HG03521 (cell line): Measurements from ENCODE around the gene ERBB3.
"Not testable (repeated sequence)": the region's sequence is repeated elsewhere in the genome, so short reads cannot be mapped to it uniquely, and the experiment has no call there.

ENCODE experiments used
- ATAC-seq: cut with Tn5 transposase; IDR thresholded peaks from one replicate; pipeline ENCODE4 v1.9.1; 2021; ENCODE audit warnings: mild to moderate bottlenecking, moderate library complexity; ENCODE audit not compliant: unreplicated experiment

Gene ERBB3

GRCh38 chr12:56079723-56080555, at the start of gene ERBB3:
Gene ERBB3, plus strand, starts transcription at chr12:56080165. Its CDS starts 136 bp downstream, at chr12:56080301.
- ATAC-seq: peak; percentile 18

GRCh38 chr12:56031987-56032386, 48.0 kb upstream of the ERBB3 start:
- no peak for ATAC-seq

DNA sequence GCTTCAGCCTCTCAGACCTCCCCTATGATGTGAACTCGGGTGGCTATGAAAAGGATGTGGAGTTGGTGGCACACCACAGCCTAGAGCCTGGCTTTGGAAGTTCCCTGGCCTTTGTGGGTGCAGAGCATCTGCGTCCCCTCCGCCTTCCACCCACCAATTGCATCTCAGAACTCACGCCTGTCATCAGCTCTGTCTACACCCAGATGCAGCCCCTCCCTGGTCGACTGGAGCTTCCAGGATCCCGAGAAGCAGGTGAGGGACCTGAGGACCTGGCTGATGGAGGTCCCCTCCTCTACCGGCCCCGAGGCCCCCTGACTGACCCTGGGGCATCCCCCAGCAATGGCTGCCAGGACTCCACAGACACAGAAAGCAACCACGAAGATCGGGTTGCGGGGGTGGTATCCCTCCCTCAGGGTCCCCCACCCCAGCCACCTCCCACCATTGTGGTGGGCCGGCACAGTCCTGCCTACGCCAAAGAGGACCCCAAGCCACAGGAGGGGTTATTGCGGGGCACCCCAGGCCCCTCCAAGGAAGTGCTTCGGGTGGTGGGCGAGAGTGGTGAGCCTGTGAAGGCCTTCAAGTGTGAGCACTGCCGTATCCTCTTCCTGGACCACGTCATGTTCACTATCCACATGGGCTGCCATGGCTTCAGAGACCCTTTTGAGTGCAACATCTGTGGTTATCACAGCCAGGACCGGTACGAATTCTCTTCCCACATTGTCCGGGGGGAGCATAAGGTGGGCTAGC, 45.2 kb upstream of the ERBB3 start:
- ATAC-seq: no peak

GRCh38 chr12:56037161-56037560, 42.8 kb upstream of the ERBB3 start:
- no peak for ATAC-seq

- no peak for ATAC-seq
Measured at GRCh38 chr12:56038022-56038655, 41.8 kb upstream of the ERBB3 start.

DNA sequence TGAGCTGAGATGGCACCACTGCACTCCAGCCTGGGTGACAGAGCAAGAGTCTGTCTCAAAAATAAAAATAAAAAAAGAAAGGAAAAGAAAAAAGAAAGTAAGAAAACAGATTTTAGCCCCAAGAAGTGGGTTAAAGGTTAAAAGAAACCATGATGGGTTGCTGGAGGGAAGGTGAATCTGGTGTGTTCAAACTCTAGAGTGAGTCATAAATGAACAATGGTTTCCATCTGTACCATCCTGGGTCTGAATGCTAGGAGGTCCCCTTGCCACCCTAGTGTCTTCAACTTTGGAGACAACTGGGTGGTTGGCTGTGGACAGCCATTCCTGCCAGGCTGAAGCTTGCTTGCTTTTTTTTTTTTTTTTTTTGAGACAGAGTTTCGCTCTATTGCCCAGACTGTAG, 39.8 kb upstream of the ERBB3 start:
- no peak for ATAC-seq

DNA sequence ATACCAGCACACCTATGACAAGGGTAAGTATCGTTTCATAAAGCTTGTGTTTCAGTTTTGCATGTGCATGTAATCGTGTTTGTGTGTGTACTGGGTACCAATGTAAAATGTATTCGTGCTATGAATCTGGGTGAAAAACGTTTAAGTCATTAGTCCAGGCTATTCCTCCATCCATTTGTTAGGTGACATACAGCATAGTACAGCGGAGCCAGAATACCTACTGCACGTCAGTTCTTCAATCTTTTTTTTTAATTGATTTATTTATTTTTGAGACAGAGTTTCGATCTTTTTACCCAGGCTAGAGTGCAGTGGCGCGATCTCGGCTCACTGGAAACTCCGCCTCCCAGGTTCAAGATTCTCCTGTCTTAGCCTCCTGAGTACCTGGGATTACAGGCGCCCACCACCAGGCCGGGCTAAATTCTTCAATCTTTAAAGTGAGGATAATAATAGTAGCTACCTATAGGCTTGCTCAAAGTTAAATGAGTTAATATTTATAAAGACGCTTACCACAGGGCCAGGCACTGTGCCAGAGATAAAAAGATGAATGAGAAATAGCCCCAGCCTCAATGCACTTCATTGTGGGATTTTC, 38.9 kb upstream of the ERBB3 start:
- peak; percentile 5 for ATAC-seq

DNA sequence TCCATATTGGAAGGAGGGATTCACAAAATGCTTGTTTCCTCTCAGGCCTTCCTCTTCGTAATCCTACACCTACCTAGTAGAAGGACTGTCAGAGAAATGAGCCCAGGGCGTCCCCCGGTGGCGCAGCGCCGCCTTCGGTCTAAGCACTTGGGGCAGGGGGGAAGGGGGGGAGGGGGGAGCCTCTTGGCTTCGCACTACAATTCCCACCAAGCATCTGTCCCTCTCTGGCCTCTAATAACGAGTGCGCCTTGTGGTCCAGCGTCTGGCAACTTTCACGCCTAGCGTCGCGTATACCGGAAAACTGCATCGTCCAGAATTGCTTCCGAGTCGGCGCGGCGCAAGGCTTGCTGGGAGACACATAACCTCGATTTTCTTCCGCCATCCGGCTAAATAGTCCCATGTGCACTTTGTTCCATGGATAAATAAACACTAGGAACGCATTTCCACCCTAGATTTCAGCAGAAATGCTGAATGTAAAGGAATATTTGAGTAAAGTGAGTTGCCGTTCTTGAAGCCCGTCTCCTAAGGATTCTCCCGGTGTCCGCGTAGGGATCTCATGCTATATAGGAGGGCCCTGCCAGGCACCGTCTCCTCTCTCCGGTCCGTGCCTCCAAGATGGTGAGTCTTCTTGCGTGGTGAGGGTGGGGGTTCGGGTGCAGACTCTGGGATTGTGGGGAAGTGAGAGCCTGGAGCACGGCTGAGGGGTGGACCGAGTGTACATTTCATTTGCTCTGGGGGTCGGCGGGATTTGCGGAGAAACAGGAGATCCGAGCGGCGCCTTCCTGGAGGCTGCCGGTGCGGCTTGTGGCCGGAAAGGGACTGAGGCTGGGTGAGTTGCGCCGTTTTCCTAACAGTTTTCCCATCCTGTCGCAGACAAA, 38.2 kb upstream of the ERBB3 start, which contains the start of gene RPS26:
RPS26 (plus strand) TSS at position 367 of the 878 bp plus-strand sequence; CDS start at position 616, 249 bp downstream.
- peak; percentile 87 for ATAC-seq

- ATAC-seq: not testable (repeated sequence)
Measured at GRCh38 chr12:56042430-56042813, 37.5 kb upstream of the ERBB3 start.

DNA sequence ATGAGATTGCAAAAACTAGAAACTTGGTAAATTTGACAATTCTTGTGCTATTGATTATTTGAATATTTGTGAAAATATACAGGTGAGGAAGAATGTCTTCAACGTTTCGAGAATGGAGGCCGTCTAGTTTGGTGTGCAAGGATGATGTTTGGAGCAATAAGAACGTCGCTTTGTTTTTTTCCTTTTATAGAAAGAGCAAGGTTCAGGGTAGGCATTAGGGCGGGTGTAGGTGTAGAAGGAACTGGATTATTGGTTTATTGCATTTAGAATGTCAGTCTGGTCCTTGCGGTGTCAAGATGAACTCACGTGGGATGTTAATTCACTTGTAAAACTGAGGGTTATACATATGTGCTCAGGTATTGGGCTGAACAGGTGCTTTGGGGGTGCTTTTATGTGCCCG, 37.1 kb upstream of the ERBB3 start:
- ATAC-seq: no peak

DNA sequence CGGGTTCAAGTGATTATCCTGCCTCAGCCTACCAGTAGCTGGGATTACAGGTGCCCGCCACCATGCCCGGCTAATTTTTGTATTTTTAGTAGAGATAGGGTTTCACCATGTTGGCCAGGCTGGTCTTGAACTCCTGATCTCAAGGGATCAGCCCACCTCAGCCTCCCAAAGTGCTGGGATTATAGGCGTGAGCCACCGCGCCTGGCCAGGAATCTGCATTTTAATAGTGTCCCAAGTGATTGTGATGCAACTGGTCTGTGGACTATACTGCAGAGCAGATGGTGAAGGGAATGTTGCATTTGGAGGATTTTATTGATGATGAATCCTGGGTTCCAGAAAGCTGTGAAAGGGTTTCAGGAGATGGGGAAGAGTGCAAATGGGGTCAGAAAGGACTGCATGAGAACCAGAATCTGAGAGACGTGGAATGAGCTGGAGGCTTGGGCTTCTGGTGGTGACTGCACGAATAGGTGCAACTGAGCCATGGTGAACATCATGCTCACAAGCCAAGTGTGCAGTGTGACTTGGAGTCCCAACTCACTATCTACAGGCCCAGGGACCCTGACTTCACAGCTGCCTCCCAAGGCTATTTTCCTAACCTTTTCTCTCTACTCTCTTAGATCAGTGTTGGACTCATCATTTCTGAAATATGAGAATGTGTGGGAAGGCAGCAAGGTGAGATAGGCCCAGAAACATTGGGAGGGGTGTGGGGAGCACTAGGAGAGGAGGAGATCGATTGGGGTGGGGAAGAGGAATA, 33.8 kb upstream of the ERBB3 start:
- ATAC-seq: no peak

GRCh38 chr12:56053407-56053893, 26.5 kb upstream of the ERBB3 start:
- ATAC-seq: no peak

- ATAC-seq: not testable (repeated sequence)
Measured at GRCh38 chr12:56059964-56060363, 20.0 kb upstream of the ERBB3 start.

- ATAC-seq: no peak
Measured at GRCh38 chr12:56061982-56062381, 18.0 kb upstream of the ERBB3 start.

- ATAC-seq: no peak
Measured at GRCh38 chr12:56062996-56063395, 17.0 kb upstream of the ERBB3 start.

DNA sequence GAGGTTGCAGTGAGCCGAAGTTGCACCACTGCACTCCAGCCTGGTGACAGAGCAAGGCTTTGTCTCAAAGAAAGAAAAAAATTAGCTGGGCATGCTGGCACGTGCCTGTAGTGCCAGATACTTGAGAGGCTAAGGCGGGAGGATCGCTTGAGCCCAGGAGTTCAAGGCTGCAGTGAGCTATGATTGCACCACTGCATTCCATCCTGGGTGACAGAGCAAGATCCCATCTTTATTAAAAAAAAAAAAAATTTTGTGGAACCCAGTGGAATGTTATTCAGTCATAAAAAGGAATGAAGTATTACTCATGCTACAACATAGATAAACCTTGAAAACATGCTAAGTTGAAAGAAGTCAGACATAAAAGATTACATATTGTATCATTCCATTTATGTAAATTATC, 8.3 kb upstream of the ERBB3 start:
- no peak for ATAC-seq

DNA sequence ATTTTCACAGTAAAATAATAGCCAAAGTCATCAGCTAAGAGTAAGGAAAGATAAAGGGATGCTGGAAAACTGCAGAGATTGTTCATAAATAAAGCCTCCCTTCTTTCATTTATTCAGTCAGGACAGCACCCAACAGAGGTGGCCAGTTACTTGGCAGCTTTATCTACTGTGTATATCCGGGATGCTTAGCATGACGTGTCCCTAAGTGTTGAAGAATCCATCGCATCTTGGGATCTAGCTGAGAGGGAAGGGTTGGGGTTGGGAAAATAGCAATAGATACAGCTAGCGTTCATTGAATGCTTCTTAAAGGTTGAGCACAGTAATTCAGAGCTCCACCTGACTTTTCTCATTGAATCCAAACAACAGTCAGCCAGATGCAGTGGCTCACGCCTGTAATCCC, 5.6 kb upstream of the ERBB3 start:
- no peak for ATAC-seq

DNA sequence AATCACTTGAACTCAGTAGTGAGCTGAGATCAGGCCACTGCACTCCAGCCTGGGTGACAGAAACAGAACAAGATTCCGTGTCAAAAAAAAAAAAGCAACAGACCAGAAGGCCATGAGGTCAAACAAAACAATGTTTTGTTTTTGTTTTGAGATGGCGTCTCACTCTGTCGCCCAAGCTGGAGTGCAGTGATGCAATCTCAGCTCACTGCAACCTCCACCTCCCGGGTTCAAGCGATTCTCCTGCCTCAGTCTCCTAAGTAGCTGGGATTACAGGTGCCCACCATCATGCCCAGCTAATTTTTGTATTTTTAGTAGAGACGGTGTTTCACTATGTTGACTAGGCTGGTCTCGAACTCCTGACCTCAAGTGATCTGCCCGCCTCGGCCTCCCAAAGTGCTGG, 2.0 kb upstream of the ERBB3 start:
- not testable (repeated sequence) for ATAC-seq

DNA sequence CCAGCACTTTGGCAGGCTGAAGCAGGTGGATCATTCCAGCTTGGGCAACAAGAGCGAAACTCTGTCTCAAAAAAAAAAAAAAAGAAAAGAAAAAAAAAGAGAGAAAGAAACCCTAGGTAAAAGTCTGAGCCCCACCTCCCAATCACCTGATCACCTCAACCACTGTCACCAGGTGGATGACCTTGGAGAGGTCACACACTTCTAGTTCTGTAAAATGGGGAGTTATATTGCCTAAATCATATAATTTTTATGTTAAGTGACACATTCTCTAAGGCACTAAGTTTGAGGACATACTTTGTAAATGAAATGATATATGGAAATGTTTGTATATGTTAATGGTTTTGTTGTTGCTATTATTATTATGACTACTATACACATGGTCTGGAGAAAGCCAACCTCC, 1.5 kb upstream of the ERBB3 start:
- no peak for ATAC-seq
